Inflammatory macrophage (primary cell): Measurements from ENCODE around the gene ACOT2.
"Not testable (repeated sequence)": the region's sequence is repeated elsewhere in the genome, so short reads cannot be mapped to it uniquely, and the experiment has no call there.

Source experiments
- DNase-seq, 2 donors: peaks; one replicate each; pipeline ENCODE4 v3.0.0-alpha.2; 2020 to 2022

Gene ACOT2

GRCh38 chr14:73567951-73568885, 795 bp upstream of the ACOT2 start:
- peak in 1 of 2 donors; percentile 38 for DNase-seq

- DNase-seq = not testable (repeated sequence)
These were observed 178 bp upstream of the ACOT2 start for GRCh38 chr14:73568886-73569184.

GRCh38 chr14:73570913-73571312, 1.9 kb downstream of the ACOT2 start:
- peak; percentile 14 to 47 for DNase-seq

- DNase-seq = not testable (repeated sequence)
These were observed 4.0 kb downstream of the ACOT2 start for GRCh38 chr14:73573034-73573433.

GRCh38 chr14:73573740-73574139, 4.7 kb downstream of the ACOT2 start:
- DNase-seq = not testable (repeated sequence)

GRCh38 chr14:73574251-73574650, 5.2 kb downstream of the ACOT2 start:
- DNase-seq = peak; percentile 43 to 74

- no peak for DNase-seq
These were observed 7.4 kb downstream of the ACOT2 start for GRCh38 chr14:73576391-73576790.

GRCh38 chr14:73577214-73577613, 8.2 kb downstream of the ACOT2 start:
- DNase-seq = not testable (repeated sequence)

GRCh38 chr14:73582102-73582979, 13.3 kb downstream of the ACOT2 start:
- peak; percentile 62 to 74 for DNase-seq

GRCh38 chr14:73588695-73589094, 19.7 kb downstream of the ACOT2 start:
- no peak for DNase-seq

- DNase-seq = no peak
These were observed 20.1 kb downstream of the ACOT2 start for GRCh38 chr14:73589116-73589515.

GRCh38 chr14:73590673-73591004, 21.6 kb downstream of the ACOT2 start:
- not testable (repeated sequence) for DNase-seq

GRCh38 chr14:73591690-73592449, 22.9 kb downstream of the ACOT2 start, which contains the start of gene ACOT4:
ACOT4 (plus strand) TSS chr14:73591873; CDS start chr14:73591960, 87 bp downstream.
- DNase-seq = peak; percentile 40 to 72

GRCh38 chr14:73594491-73594890, 25.5 kb downstream of the ACOT2 start:
- no peak for DNase-seq

- DNase-seq = no peak
These were observed 30.5 kb downstream of the ACOT2 start for GRCh38 chr14:73599499-73599898.

- no peak for DNase-seq
These were observed 34.0 kb downstream of the ACOT2 start for GRCh38 chr14:73602994-73603393.

- DNase-seq = no peak
These were observed 37.3 kb downstream of the ACOT2 start for GRCh38 chr14:73606271-73606670.

GRCh38 chr14:73607241-73607640, 38.2 kb downstream of the ACOT2 start:
- DNase-seq = no peak

- DNase-seq = no peak
These were observed 41.7 kb downstream of the ACOT2 start for GRCh38 chr14:73610687-73611086.

GRCh38 chr14:73612339-73613045, 43.5 kb downstream of the ACOT2 start, which contains the start of gene ACOT6:
ACOT6 (plus strand) TSS chr14:73612517; CDS start chr14:73612572, 55 bp downstream.
- DNase-seq = peak; percentile 68 to 83

- DNase-seq = no peak
These were observed 44.0 kb downstream of the ACOT2 start for GRCh38 chr14:73613046-73613383.

GRCh38 chr14:73613419-73613963, 44.5 kb downstream of the ACOT2 start:
- DNase-seq = no peak
